T-helper 22 cell (primary cell): Measurements from ENCODE around the gene CYB5B.

ENCODE experiments used
- DNase-seq: peaks from one replicate; pipeline ENCODE4 v3.0.0-alpha.2; 2020; ENCODE audit warnings: low read depth

Gene CYB5B

DNA sequence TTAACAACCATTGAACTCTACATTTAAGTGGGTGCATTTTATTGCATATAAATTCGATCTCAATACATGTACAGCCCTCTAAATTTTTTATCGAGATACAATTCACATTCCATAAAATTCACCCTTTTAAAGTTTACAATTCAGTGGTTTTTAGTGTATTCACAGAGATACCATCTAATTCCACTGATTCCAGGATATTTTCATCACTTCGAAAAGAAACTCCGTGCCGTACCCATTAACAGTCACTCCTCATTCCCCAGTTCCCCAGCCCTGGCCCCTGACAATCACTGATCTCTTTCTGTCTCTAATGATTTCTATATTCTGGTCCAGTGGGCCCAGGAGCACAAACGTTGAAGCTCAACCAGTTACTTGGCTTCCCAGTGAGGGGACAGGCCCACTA, 61.4 kb downstream of the CYB5B start:
- no peak for DNase-seq

DNA sequence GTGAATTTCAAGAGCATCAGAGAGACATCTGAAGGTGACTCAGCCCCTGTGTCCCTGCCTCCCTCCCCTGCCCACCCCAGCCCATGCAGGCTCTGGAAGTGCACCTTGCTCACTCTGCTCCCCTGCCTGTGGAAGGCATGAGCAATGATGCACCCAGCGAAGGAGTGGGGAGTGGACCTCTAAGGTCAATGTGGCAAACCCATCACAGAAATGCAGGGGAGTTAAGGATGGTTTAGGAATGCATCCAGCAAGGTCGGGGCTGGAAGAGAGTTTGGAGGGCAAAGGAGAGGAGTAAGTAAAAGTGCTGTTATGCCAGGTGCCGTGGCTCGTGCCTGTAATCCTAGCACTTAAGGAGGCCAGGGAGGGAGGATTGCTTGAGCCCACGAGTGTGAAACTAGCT, 61.9 kb downstream of the CYB5B start:
- DNase-seq: no peak

DNA sequence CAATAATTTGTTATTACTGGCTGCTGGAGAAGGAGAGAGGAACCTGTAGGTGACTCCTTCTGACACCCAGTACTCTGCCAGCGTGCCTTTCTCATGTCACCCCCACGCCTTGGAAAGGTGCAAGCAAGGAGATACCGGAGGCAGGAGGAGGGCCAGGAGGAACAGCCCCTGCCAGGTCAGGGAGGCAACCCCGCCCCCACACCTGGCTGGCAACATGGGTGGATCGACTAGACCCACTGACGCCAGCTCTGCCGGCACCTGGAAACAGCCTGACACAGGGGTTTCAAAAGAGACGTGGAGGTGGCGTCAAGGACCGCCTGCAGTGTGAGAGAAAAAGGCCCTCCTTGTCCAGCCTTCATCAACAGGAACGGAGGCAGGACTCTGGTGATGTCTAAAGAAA, 62.3 kb downstream of the CYB5B start:
- DNase-seq: no peak

DNA sequence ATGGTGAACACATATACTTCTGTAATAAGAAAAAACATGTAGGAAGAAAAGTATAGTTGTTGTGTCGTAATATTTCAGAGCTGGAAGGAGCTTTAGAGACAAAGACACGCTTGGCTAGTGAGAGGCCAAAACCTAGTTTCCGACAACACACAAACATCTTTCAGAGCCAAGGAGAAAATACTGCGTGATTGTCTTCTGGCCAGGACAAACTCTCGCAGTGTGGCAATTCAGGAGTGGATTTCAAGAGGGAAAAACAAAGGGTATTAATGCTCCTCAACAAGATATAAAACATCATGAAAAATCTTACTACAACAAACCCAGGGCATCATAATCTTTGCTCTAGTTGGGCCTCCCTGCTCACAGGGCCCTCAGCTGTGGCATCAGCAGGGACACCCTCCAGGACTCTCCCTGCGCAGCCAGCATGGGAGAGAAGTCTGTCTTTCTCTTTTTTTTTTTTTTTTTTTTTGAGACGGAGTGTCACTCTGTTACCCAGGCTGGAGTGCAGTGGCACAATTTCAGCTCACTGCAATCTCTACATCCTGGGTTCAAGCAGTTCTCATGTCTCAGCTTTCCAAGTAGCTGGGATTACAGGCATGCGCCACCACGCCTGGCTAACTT, 66.4 kb downstream of the CYB5B start:
- no peak for DNase-seq

DNA sequence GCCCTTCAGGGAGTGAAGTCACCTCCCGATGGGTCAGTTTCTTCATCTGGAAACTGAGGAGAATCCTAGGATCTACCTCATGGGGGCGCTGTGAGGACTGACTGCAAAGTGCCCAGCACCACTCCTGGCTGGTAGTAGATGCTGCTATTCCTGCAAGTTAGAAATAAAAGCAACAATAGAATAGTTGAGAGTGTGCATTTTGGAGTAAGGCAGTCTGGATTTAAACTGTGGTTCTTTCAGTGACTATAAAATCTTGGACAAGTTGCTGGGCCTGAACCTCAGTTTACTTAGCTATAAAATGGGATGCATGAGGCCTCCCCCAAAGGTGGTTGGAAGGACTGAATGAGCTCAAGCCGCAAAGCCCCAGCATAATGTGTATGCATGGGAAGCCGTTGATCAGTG, 70.6 kb downstream of the CYB5B start:
- no peak for DNase-seq

DNA sequence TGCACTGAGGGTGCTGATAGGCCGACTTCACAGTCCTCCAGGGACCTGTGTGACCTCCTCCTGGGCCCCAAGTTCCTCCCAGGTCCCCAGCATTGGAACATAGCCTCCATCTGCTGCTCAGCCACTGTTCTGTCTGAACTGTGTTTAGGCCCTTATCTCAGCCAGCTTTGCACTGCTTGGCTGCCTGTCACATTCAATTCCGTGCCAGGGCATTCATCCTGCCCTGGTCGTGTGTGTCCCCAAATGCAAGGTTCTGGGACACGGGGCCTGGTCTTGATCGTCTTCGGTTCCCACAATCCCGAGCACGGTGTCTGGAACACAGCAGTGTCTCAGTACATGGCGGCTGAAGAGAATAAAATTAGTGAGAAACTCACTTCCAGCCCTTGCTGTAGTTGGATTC, 71.4 kb downstream of the CYB5B start:
- DNase-seq: no peak

DNA sequence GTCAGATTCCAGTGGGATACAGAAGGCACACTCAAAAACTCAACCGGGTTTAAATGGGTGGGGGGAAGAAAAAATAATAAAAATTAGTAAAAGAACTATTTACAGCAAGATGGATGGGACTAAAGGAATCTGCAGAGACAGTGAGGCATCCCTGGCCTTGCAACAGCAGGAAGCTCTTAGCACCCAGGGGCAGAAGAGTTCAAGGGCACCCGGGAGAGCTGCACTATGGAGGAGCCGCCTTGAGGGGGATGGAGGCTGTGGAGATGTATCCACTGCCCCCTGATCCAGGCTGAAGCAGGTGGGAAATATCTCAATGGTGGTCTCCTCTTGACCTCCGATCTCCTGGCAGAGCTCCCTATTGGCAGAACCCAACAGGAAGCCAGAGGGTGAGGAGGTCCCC, 72.0 kb downstream of the CYB5B start:
- DNase-seq: no peak

DNA sequence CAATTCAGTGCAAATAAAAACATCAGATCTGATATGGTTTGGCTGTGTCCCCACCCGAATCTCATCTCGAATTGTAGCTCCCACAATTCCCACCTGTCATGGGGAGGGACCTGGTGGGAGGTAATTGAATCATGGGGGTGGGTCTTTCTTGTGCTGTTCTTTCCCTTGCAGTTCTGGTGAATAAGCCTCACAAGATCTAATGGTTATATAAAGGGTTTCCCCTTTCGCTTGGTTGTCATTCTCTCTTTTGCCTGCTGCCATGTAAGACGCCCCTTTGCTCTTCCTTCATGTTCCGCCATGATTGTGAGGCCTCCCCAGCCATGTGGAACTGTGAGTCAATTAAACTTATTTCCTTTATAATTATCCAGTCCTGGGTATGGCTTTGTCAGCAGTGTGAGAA, 72.5 kb downstream of the CYB5B start:
- DNase-seq: no peak

DNA sequence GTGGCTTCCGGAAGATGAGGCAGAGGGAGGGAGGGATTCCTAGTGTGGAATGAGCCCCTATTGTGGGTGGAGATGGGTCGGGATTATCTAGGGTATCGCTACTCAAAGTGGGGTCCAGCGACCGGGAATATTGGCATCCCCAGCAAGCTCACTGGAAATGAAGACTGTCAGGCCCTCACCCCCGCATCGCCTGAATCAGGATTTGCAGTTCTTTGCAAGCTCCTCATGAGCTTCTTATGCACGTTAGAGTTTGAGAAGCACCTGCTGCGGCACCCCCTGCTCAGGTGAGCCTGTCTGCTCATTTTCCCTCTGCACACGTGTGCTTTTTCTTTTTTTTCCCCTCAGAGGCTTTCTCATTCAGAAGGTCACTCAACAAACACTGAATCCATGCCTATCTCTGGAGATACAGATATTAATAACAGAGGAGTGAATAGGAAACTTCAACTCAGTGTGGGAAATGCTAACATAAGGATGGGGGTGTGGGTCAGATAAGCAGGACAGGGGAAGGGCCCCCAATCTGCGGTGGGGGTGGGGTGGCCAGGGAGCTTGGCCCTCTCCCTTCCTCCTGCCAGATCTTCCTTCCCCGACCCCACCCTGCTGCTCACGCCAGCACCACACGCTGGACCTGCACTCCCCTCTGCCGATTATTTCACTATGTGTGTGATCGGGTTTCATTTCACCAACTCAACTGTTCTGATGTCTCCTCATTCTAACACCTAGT, 73.6 kb downstream of the CYB5B start:
- no peak for DNase-seq

DNA sequence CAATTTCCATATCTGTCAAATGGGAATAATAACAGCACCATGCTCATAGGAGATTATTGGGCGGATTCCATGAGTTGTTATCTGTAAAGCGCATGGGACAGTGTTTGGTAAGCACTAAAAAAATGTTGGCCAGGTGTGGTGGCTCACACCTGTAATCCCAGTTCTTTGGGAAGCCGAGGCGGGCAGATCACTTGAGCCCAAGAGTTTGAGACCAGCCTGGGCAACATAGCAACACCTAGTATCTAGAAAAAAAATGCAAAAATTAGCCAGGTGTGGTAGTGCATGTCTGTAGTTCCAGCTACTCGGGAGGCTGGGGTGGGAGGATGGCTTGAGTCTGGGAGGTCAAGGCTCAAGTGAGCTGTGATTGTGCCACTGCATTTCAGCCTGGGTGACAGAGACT, 74.5 kb downstream of the CYB5B start:
- no peak for DNase-seq

DNA sequence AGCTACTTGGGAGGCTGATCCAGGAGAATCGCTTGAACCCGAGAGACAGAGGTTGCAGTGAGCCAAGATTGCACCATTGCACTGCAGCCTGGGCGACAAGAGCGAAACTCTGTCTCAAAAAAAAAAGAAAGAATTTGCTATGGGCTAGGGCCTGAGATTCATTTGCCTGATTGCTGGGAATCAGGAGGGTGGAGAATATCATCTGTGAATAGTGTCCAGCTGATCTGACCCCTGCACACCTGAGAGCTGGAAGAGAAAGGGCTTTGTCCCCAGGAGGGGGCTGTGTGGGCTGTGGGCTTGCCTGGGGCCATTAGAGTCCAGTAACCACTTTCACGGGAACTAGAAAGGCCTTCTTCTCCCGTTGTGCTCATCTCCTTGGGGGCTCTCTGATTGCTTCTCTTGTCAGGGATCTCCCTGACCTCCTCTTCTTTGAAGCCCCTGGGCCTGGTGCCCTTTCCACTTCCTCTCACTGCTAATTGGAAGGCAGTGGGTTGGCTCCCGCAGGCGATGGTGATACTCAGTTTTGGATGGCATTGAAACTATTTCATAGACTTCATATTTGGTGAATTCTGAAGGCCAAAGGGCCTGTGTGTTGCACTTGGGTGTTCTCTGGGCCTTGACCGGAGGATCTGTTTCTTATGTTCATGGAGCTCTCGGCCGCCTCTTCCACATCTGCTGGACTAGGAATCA, 75.3 kb downstream of the CYB5B start:
- DNase-seq: no peak

DNA sequence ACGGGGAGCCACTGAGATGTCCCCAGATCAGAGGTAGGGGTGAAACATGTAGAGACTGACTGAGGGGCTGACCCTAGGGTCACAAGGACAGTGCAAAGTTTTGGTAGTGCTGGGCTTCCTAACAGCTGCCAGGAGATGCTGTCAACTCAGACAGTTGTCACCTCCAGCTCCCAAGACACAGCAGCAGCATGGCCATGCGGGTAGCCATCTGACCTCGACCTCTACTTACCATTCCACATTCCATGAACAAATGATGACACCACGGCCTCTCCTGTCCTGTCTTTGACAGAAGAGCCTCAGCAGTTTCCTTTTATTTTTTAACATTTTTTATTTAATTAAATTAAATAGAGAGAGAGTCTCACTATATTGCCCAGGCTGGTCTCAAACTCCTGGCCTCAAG, 76.1 kb downstream of the CYB5B start:
- DNase-seq: no peak

DNA sequence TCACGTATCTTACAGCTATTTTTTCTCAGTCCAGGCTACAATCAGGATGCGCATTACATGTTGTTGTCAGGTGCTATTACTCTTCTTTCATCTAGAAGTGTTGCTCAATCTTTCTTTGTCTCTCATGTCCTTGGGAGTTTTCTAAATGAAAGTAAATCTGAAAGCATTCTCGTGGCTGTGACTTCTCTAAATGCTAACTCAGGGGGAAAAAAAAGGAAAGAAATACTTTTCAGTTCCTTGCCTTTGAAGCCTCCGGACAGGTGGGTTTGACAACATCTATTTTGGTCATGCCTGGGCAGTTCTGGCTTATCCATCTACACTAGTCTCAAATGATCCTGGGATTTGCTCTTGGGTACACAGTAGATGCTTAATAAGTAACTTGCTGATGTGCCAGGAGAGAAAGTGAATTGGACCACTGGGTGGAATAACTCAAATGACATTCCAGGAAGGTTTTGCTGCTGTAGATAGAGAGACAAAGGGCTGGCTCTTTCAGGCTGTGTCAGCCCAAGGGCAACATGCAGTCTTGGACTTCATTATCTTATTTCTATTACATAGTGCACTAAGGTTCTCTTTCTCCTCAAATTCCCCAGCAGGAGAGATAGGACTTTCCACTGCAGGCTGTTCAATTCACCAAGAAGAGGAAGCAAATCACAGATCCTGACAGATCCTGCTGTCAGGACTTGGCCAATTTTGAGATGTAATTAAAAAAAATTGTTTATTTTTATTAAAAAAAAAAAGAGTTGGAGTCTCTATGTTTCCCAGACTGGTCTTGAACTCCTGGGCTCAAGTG, 77.7 kb downstream of the CYB5B start:
- no peak for DNase-seq

DNA sequence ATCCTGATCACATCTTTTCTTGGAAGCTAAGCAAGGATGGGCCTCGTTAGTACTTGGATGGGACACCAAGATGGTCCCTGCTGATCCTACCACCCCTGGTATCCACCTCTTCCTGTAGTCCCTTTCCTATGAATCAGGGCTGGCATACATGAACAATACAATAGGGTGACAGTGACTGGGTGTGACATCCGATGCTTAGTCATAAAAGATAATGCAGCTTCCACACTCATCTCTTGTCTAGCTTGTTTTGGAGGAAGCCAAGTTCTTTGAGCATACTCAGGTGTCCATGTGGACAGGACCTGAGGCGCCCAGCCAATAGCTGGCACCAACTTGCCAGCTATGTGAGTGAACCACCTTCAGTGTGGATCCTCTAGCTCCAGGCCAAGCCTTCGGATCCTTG, 78.8 kb downstream of the CYB5B start:
- DNase-seq: no peak

DNA sequence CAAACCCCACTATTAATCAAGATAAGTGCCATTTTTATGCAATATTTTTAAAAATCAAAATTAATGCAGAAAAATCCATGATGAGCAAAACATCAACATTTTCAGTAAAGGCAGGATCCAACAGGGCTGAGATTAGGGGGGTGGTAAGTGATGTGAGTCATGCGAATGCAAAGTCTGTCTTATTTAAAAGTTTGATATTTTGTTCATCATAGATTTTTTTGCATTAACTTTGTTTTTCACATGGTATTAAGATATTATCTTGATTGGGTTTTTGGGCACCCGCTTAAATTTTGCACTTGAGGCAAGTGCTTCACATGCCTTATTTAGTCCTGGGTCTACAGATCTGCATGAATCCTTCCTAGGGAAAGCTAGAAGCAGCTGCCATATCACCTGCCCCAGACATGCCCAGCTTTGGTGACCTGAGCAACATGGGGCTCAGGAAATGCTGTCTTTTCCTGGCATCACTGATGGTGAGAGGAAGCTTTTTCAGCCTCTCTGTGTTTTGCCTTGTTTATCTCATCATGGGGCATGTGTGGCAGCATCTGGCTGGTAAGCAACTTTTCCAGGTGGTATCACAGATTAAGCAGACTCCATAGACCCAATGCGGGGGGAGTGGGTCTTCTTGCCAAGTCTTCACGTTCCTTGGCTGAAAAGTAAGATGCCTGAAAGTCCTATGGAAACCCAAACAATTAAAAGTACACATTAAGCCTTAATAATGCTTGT, 83.8 kb downstream of the CYB5B start:
- DNase-seq: no peak

DNA sequence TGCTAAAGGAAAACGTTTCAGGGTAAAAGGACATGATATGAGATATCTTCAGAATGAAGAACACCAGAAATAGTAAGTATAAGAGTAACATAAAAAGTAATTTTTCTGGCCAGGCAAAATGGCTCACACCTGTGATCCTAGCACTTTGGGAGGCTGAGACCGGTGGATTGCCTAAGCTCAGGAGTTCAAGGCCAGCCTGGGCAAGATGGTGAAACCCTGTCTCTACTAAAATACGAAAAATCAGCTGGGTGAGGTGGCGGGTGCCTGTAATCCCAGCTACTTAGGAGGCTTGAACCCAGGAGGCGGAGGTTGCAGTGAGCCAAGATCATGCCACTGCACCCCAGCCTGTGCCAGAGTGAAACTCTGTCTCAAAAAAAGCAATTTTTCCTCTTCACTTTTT, 84.7 kb downstream of the CYB5B start:
- DNase-seq: no peak

DNA sequence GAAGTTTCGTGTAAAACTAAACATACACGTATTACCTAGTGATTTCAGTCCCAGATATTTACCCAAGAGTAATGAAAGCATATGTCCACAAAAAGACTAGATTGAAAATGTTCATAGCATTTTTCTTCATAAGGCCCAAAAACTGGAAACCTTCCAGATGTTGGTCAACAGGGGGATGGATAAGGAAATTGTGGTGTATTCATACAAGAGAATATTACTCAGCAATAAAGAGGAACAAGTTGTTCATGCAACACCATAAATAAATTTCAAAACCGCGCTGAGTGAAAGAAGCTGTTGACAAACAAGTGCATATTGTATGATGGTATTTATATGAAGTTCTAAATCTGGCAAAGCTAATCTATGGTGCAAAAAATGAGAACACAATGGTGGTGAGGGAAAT, 87.2 kb downstream of the CYB5B start:
- DNase-seq: no peak

DNA sequence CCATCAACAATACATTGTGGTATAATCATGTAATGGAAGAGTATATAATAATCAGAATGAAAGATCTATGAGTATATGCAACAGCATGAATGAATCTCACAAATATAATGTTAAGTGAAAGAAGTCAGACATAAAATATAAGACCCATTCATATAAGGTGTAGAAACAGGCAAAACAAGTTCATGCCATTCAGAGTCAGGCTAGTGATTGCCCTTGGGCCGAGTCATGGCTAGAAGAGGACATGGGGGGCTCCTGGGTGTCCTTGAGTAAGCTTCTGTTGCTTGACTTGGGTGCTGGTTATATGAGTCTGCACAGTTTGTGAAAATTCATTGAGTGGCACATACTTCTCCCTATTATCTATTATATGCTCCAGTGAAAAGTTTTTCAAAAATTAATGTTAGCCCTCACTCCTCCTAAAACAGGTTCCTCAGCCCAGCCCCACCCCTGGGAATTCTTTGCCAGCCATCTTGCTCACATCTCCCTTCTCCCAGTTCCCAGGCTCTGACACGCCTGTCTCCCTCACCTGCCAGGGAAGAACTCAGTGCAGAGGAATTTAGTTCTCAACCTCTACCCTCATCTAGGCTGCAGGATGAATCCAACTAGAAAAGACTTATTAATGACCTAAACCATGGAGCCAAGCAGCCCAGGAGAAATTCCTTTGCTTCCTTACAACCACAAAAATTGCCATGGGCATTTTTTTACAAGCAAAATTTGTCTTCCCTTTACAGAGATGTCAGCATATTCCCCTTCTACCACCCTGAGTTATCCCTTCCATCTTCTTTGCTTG, 89.0 kb downstream of the CYB5B start:
- DNase-seq: no peak

DNA sequence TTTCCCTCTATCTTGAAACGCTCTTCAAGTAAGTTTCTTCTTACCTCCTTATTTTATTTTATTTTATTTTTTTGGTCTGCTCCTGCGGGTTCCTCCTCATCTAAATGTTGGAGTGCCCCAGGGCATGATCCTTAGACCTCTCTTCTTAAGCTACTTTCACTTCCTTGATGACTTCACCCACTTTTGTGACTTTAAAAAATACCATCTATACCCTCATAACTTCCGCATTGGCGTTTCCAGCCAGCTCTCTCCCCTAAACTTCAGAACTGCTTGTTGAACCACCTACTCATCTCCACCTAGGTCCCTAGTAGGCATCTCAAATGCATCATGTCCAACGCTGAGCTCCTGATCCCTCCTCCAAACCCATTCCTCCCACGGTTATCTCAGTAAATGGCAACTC, 89.9 kb downstream of the CYB5B start:
- DNase-seq: no peak
